HEK293 (cell line): ENCODE data around the gene PPIL4.
A peak's percentile ranks its signal among the peaks of the same experiment; 100 is the strongest.

Experiments used
- CTCF ChIP-seq: fragments of 450-650 bp; formaldehyde crosslinking; IDR thresholded peaks from 2 replicates; pipeline ENCODE4 v1.5.1; 2016; ENCODE audit warnings: missing biosample characterization, missing genetic modification characterization
- ZBTB21 ChIP-seq: fragments of 450-650 bp; formaldehyde crosslinking; IDR thresholded peaks from 2 replicates; pipeline ENCODE4 v1.5.1; 2017; ENCODE audit warnings: missing biosample characterization, missing genetic modification characterization
- ZNF350 ChIP-seq: fragments of 450-650 bp; formaldehyde crosslinking; IDR thresholded peaks from 2 replicates; pipeline ENCODE4 v1.5.0; 2017; ENCODE audit warnings: missing biosample characterization, mild to moderate bottlenecking, missing genetic modification characterization
- ZNF398 ChIP-seq: fragments of 450-650 bp; formaldehyde crosslinking; IDR thresholded peaks from 2 replicates; pipeline ENCODE4 v1.5.1; 2017; ENCODE audit warnings: missing biosample characterization, missing genetic modification characterization
- ZNF654 ChIP-seq: fragments of 450-650 bp; formaldehyde crosslinking; IDR thresholded peaks from 2 replicates; pipeline ENCODE4 v1.5.1; 2016; ENCODE audit warnings: low read depth, missing biosample characterization, missing genetic modification characterization

GRCh38 chr6:149560736-149561135 lies 14.9 kb upstream of the PPIL4 start:
- no peak for TF ChIP-seq ZNF398 (tag by site-specific recombination)
- TF ChIP-seq ZNF654 (tag by site-specific recombination) = no peak
- TF ChIP-seq CTCF (tag by site-specific recombination) = peak; percentile 20; the same call in 1 of the 2 replicates
- no peak for TF ChIP-seq ZBTB21 (tag by site-specific recombination)
- TF ChIP-seq ZNF350 = no peak
